Cardiac muscle cell (in vitro differentiated cells and primary cell): ENCODE data around the gene DCBLD2. TPM values are rescaled to one million over a fixed set of nuclear protein-coding genes. Genes with fewer than 3 reads are reported as not detected.

Experiments
- DNase-seq, 2 donors: peaks; one replicate each; pipeline versions ENCODE4 v3.0.0 to v3.0.0-alpha.2; 2010 to 2017; ENCODE audit warnings: low read depth in 1 of 2, low spot score in 1 of 2
- H3K27ac ChIP-seq: fragments of 200-600 bp; sonication (generic); 2 replicates; pipeline ENCODE4 v1.5.1; 2016
- H3K27me3 ChIP-seq: fragments of 200-600 bp; sonication (generic); 2 replicates; pipeline ENCODE4 v1.6.0; 2016; ENCODE audit warnings: control low read depth
- H3K36me3 ChIP-seq: fragments of 200-600 bp; sonication (generic); 2 replicates; pipeline ENCODE4 v1.5.1; 2016; ENCODE audit warnings: control low read depth
- H3K4me1 ChIP-seq: fragments of 200-600 bp; sonication (generic); 2 replicates; pipeline ENCODE4 v1.8.1; 2017; ENCODE audit warnings: low read depth, mild to moderate bottlenecking, mixed run types
- H3K4me3 ChIP-seq: fragments of 200-600 bp; sonication (generic); 2 replicates; pipeline ENCODE4 v1.5.1; 2016; ENCODE audit warnings: mild to moderate bottlenecking
- H3K9me3 ChIP-seq: fragments of 200-600 bp; sonication (generic); 2 replicates; pipeline ENCODE4 v1.5.1; 2017; ENCODE audit warnings: low read depth, mild to moderate bottlenecking, control low read depth
- polyA plus RNA-seq: library from polyadenylated mRNA; unstranded; fragments of >200 nt; fragmentation: Nextera tagmentation; extraction: Ambion mirVana; gene quantifications from 2 replicates; pipeline ENCODE4 v1.2.1, GENCODE V29; 2016
- total RNA-seq: library from RNA; depleted of rRNA; stranded (reverse); fragments of >200 nt; gene quantifications from 2 replicates; pipeline ENCODE4 v1.2.3, GENCODE V29; 2016
- TF ChIP-seq, protein P1 (sequence below): IDR thresholded peaks from 2 replicates; pipeline ENCODE4 v1.5.1; 2012; ENCODE audit warnings: low read depth, mild to moderate bottlenecking, low read length

Gene DCBLD2
- total and polyA plus RNA-seq, 2 experiments from 2014 or later, result 47.6 to 53.9 TPM

DNA sequence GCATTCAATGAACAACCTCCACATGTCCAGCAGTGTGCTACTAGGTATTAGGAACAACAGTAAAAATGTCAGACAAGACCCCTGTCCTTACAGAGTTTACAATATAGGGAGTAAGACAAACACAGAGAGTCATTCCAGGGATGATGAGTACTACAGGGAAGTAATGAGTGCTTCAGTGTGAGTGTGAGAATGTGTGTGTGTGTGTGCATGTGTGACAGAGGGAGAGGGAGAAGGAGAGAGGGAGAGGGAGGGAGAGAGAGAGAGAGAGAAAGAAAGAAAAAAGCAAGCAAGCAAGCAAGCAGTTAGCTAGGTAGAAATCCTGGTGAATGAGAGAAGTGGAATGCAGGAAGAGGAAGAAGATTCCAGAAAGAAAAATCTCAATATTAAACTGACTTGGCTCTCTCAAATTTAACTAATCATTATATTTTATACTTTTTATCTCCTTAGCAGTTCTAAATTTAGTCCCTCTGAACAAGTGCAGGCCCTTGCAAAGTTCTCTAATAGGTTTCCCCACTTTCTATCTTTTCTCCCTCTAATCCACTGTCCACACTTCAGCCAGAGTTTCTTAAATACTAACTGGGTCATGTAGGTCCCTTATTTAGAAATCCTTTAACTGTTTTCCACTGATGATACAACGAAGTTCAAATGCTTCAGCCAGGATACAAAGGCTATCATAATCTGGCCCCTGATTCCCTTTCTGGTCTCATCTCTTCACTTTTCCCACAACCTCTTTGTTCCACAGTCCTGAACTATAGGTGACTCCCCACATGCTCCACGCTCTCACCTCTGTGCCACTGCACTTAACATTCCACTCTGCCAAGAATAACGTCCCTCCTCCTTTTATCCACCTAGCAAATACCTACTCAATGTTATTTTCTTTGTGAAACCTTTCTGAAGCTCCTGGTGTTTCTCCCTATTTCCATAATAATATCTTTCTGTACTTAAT lies 10.3 kb downstream of the DCBLD2 start:
- Histone ChIP-seq H3K27me3 (no peaks in the 10 kb centered on the region), H3K36me3 (no peaks in the 10 kb centered on the region), H3K4me3 (no peak overlapping the region), H3K27ac (peak overlapping the region; percentile 91), H3K4me1 (peaks cover 70% of the 10 kb centered on the region), H3K9me3 (no peaks in the 10 kb centered on the region)
- peak in 1 of 2 donors; percentile 50 for DNase-seq
- TF ChIP-seq, protein P1, sequence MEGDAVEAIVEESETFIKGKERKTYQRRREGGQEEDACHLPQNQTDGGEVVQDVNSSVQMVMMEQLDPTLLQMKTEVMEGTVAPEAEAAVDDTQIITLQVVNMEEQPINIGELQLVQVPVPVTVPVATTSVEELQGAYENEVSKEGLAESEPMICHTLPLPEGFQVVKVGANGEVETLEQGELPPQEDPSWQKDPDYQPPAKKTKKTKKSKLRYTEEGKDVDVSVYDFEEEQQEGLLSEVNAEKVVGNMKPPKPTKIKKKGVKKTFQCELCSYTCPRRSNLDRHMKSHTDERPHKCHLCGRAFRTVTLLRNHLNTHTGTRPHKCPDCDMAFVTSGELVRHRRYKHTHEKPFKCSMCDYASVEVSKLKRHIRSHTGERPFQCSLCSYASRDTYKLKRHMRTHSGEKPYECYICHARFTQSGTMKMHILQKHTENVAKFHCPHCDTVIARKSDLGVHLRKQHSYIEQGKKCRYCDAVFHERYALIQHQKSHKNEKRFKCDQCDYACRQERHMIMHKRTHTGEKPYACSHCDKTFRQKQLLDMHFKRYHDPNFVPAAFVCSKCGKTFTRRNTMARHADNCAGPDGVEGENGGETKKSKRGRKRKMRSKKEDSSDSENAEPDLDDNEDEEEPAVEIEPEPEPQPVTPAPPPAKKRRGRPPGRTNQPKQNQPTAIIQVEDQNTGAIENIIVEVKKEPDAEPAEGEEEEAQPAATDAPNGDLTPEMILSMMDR, result no peak

DNA sequence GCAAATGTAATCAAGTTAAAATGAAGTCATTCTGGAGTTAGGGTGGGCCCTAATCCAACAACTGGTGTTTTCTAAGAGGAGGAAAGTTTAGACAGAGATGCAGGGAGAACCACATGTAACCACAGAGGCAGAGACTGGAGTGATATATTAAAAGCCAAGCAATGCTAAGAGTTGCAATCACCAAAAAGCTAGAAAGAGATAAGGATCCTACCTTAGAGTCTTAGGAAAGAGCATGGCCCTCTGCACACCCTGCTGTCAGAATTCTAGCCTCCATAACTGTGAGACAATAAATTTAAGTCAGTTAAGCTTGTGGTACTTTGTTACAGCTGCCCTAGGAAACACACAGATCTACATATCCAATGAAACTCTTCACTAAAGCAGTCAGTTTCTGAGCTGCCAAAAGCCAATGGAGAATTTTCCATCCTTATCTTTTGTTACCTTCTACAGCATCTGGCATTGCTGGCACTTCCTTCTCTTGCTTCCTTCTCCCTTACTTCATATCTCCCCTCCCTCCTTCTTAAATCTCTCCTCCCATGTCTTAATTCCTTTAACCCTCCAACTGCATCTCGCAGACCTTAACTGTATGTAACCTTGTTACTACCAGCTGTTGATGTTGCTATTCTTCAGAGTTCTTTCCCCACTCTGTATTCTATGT lies 11.2 kb downstream of the DCBLD2 start:
- DNase-seq, result no peak
- Histone ChIP-seq H3K36me3 (no peaks in the 10 kb centered on the region), H3K27ac (peak overlapping the region; percentile 91), H3K9me3 (no peaks in the 10 kb centered on the region), H3K4me1 (peaks cover 74% of the 10 kb centered on the region), H3K4me3 (no peak overlapping the region), H3K27me3 (no peaks in the 10 kb centered on the region)
- TF ChIP-seq, protein P1, result no peak

DNA sequence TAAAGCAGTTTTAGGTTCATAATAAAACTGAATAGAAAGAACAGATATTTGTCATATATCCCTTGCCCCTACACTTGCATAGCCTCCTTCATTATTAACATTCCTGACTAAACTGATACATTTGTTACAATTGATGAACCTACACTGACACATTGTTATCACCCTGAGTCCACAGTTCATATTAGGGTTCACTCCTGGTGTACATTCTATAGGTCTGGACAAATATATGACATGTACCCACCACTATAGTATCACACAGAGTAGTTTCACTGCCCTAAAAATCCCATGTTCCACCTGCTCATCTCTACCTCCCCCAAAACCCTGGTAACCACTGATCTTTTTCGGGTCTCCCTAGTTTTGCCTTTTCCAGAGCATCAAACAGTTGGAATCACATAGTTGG lies 13.8 kb downstream of the DCBLD2 start:
- peaks cover 70% of the 10 kb centered on the region for H3K4me1 ChIP-seq
- DNase-seq, result no peak

DNA sequence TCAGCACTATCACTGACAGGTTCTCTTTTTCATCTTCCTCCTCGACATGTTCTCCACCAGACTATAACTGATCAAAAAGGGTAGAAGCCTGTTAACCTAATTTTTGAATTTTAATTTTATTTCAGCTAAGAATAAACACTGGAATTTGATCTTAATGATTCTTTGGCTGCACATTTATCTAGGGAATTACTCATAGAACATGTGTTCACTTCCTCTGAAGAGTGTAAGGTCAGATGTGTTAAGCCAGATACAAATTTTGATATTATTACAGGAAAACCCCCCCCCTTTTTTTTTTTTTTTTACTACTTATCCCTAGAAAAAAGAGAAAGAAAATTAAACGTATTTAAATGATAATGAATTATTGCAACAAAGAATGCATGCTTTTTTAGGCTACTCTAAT lies 15.0 kb downstream of the DCBLD2 start:
- H3K27me3 ChIP-seq, result no peaks in the 10 kb centered on the region
- no peak overlapping the region for H3K4me3 ChIP-seq
- no peaks in the 10 kb centered on the region for H3K9me3 ChIP-seq
- H3K36me3 ChIP-seq, result no peaks in the 10 kb centered on the region
- H3K4me1 ChIP-seq, result peaks cover 58% of the 10 kb centered on the region
- no peak for DNase-seq
- no peak overlapping the region for H3K27ac ChIP-seq
- TF ChIP-seq, protein P1, result no peak

More for the DNA sequence above, 13.8 kb downstream of the DCBLD2 start:
- Histone ChIP-seq H3K27me3 (no peaks in the 10 kb centered on the region), H3K9me3 (no peaks in the 10 kb centered on the region), H3K27ac (no peak overlapping the region), H3K4me3 (no peak overlapping the region), H3K36me3 (no peaks in the 10 kb centered on the region)
- TF ChIP-seq, protein P1, result no peak

DNA sequence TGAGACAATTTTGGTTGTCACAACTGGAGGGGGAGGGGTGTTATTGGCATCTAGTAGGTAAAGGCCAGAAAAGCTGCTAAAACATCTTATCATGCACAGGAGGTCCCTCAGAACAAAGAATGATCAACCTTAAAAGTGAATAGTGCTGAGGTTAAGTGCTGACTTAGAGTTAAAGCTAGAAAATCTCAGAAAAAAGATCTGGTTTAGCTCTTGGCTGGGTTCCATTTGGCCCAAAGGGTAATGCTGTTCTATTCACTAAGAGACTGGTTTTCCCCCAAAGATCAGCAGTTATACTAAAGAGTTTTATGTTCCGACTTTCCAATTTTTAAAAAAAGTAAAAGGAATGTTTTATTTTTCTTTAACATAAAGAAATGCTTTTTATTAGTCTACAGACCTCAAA lies 15.6 kb downstream of the DCBLD2 start:
- Histone ChIP-seq H3K4me3 (no peak overlapping the region), H3K36me3 (no peaks in the 10 kb centered on the region), H3K27me3 (no peaks in the 10 kb centered on the region), H3K27ac (no peak overlapping the region), H3K4me1 (peaks cover 52% of the 10 kb centered on the region), H3K9me3 (no peaks in the 10 kb centered on the region)
- peak in 1 of 2 donors; percentile 58 for DNase-seq
- TF ChIP-seq, protein P1, result no peak
